Measurements from ENCODE around the gene STIM1.

The STIM1 gene

GRCh38 chr11:3824714-3825472 lies 30.6 kb upstream of the STIM1 start:
- H3K27ac Mint-ChIP-seq, result peak overlapping the region; percentile 53 to 74
- ATAC-seq (peak; percentile 91), DNase-seq (peak; percentile 79 to 83)
- no peaks in the 10 kb centered on the region for H3K9me3 Mint-ChIP-seq
- no peaks in the 10 kb centered on the region for H3K27me3 Mint-ChIP-seq
- H3K4me3 Mint-ChIP-seq, result no peak overlapping the region
- H3K4me1 Mint-ChIP-seq, result peaks cover 46% of the 10 kb centered on the region

- Mint-ChIP-seq H3K4me3 (no peak overlapping the region), H3K4me1 (peaks cover 53% of the 10 kb centered on the region)
- peak; percentile 33 for ATAC-seq
These were observed 29.9 kb upstream of the STIM1 start for GRCh38 chr11:3825473-3826154.

GRCh38 chr11:3826721-3827120 lies 28.7 kb upstream of the STIM1 start:
- Mint-ChIP-seq H3K27ac (peak overlapping the region; percentile 34 to 65), H3K4me3 (no peak overlapping the region), H3K9me3 (no peaks in the 10 kb centered on the region), H3K27me3 (no peaks in the 10 kb centered on the region), H3K4me1 (peaks cover 64% of the 10 kb centered on the region)
- no peak for ATAC-seq
- no peak for DNase-seq

More at GRCh38 chr11:3825473-3826154, 29.9 kb upstream of the STIM1 start:
- Mint-ChIP-seq H3K27ac (peak overlapping the region in 1 of 2 donors; percentile 7), H3K9me3 (no peaks in the 10 kb centered on the region), H3K27me3 (no peaks in the 10 kb centered on the region)
- DNase-seq, result peak in 1 of 2 donors; percentile 14

GRCh38 chr11:3827434-3828186 lies 27.9 kb upstream of the STIM1 start:
- no peak for ATAC-seq
- Mint-ChIP-seq H3K9me3 (no peaks in the 10 kb centered on the region), H3K4me3 (no peak overlapping the region), H3K4me1 (peaks cover 73% of the 10 kb centered on the region), H3K27me3 (no peaks in the 10 kb centered on the region), H3K27ac (peak overlapping the region; percentile 13 to 25)
- DNase-seq, result no peak

GRCh38 chr11:3830088-3830487 lies 25.4 kb upstream of the STIM1 start:
- ATAC-seq (no peak), DNase-seq (no peak)
- Mint-ChIP-seq H3K9me3 (no peaks in the 10 kb centered on the region), H3K27me3 (no peaks in the 10 kb centered on the region), H3K27ac (peak overlapping the region; percentile 13 to 85), H3K4me1 (peaks cover 83% of the 10 kb centered on the region), H3K4me3 (no peak overlapping the region)

GRCh38 chr11:3830730-3831129 lies 24.7 kb upstream of the STIM1 start:
- peaks cover 83% of the 10 kb centered on the region for H3K4me1 Mint-ChIP-seq
- peak overlapping the region; percentile 28 to 85 for H3K27ac Mint-ChIP-seq
- DNase-seq (no peak), ATAC-seq (no peak)
- H3K4me3 Mint-ChIP-seq, result peak overlapping the region in 1 of 2 donors; percentile 25
- no peaks in the 10 kb centered on the region for H3K27me3 Mint-ChIP-seq
- no peaks in the 10 kb centered on the region for H3K9me3 Mint-ChIP-seq

- H3K27me3 Mint-ChIP-seq, result no peaks in the 10 kb centered on the region
- H3K4me3 Mint-ChIP-seq, result peak overlapping the region; percentile 65 to 71
- no peaks in the 10 kb centered on the region for H3K9me3 Mint-ChIP-seq
- peaks cover 82% of the 10 kb centered on the region for H3K4me1 Mint-ChIP-seq
- DNase-seq (no peak), ATAC-seq (peak; percentile 56)
- H3K27ac Mint-ChIP-seq, result peak overlapping the region; percentile 56 to 88
These were observed 23.9 kb upstream of the STIM1 start for GRCh38 chr11:3831378-3832239.

- DNase-seq (no peak), ATAC-seq (no peak)
- peak overlapping the region; percentile 27 to 86 for H3K27ac Mint-ChIP-seq
- H3K4me3 Mint-ChIP-seq, result peak overlapping the region; percentile 70 to 83
- H3K27me3 Mint-ChIP-seq, result no peaks in the 10 kb centered on the region
- peaks cover 79% of the 10 kb centered on the region for H3K4me1 Mint-ChIP-seq
- H3K9me3 Mint-ChIP-seq, result no peaks in the 10 kb centered on the region
These were observed 22.6 kb upstream of the STIM1 start for GRCh38 chr11:3832816-3833215.

GRCh38 chr11:3833449-3833848 lies 22.0 kb upstream of the STIM1 start:
- H3K27me3 Mint-ChIP-seq, result no peaks in the 10 kb centered on the region
- H3K4me3 Mint-ChIP-seq, result peak overlapping the region; percentile 70 to 83
- H3K9me3 Mint-ChIP-seq, result no peaks in the 10 kb centered on the region
- ATAC-seq, result no peak
- peak overlapping the region; percentile 86 to 94 for H3K27ac Mint-ChIP-seq
- DNase-seq, result no peak
- H3K4me1 Mint-ChIP-seq, result peaks cover 82% of the 10 kb centered on the region

- ATAC-seq (no peak), DNase-seq (no peak)
- H3K4me1 Mint-ChIP-seq, result peaks cover 90% of the 10 kb centered on the region
- H3K9me3 Mint-ChIP-seq, result no peaks in the 10 kb centered on the region
- H3K27ac Mint-ChIP-seq, result peak overlapping the region; percentile 91 to 94
- H3K4me3 Mint-ChIP-seq, result peak overlapping the region; percentile 83 to 95
- no peaks in the 10 kb centered on the region for H3K27me3 Mint-ChIP-seq
These were observed 21.2 kb upstream of the STIM1 start for GRCh38 chr11:3834349-3834663.

- Mint-ChIP-seq H3K4me1 (peaks cover 92% of the 10 kb centered on the region), H3K4me3 (peak overlapping the region; percentile 83 to 95), H3K9me3 (no peaks in the 10 kb centered on the region), H3K27me3 (no peaks in the 10 kb centered on the region), H3K27ac (peak overlapping the region; percentile 91 to 94)
- ATAC-seq (no peak), DNase-seq (peak in 1 of 2 donors; percentile 32)
These were observed 20.6 kb upstream of the STIM1 start for GRCh38 chr11:3834664-3835461.

- no peak for ATAC-seq
- Mint-ChIP-seq H3K27ac (peak overlapping the region; percentile 91 to 94), H3K9me3 (no peaks in the 10 kb centered on the region), H3K4me1 (peaks cover 84% of the 10 kb centered on the region), H3K27me3 (no peaks in the 10 kb centered on the region), H3K4me3 (peak overlapping the region; percentile 83 to 95)
- DNase-seq, result no peak
These were observed 19.7 kb upstream of the STIM1 start for GRCh38 chr11:3835751-3836150.

- Mint-ChIP-seq H3K4me1 (peaks cover 79% of the 10 kb centered on the region), H3K27ac (peak overlapping the region; percentile 72 to 73), H3K27me3 (no peaks in the 10 kb centered on the region), H3K4me3 (peak overlapping the region; percentile 83 to 95), H3K9me3 (no peaks in the 10 kb centered on the region)
- DNase-seq (peak in 1 of 2 donors; percentile 45), ATAC-seq (no peak)
These were observed 18.6 kb upstream of the STIM1 start for GRCh38 chr11:3836903-3837302.

GRCh38 chr11:3837793-3838192 lies 17.7 kb upstream of the STIM1 start:
- DNase-seq (no peak), ATAC-seq (no peak)
- H3K4me3 Mint-ChIP-seq, result peak overlapping the region; percentile 83 to 95
- peaks cover 74% of the 10 kb centered on the region for H3K4me1 Mint-ChIP-seq
- H3K27ac Mint-ChIP-seq, result peak overlapping the region; percentile 72 to 79
- no peaks in the 10 kb centered on the region for H3K27me3 Mint-ChIP-seq
- no peaks in the 10 kb centered on the region for H3K9me3 Mint-ChIP-seq
